Epidermal melanocyte (primary cell): ENCODE results near the gene STK39.

Experiments
- DNase-seq: peaks from one replicate; pipeline ENCODE4 v3.0.0; 2011; ENCODE audit warnings: low spot score; ENCODE audit not compliant: insufficient read length

Gene STK39

DNA sequence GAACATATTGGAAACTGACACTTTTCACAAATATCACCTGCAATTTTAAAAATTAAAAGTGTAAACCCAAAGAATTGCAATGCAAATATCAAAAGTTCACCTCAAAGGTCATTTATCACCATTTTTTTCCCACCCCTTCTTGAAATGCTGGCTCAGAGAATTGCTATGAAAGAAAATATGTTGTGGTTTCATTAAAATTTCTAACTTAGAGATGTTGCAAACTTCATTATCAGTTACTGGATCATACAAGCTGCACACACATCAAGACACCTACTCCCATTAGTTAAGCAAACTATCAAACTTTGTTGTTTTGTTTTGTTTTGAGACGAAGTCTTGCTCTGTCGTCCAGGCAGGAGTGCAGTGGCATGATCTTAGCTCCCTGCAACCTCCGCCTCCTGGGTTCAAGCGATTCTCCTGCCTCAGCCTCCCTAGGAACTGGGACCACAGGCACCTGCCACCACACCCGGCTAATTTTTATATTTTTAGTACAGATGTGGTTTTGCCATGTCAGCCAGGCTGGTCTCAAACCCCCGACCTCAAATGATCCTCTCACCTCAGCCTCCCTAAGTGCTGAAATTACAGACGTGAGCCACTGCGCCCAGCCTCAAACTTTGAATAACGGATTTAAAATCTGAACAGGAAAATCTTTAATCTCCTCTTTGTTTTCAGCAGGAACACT, 37.0 kb downstream of the STK39 start:
- DNase-seq = no peak

DNA sequence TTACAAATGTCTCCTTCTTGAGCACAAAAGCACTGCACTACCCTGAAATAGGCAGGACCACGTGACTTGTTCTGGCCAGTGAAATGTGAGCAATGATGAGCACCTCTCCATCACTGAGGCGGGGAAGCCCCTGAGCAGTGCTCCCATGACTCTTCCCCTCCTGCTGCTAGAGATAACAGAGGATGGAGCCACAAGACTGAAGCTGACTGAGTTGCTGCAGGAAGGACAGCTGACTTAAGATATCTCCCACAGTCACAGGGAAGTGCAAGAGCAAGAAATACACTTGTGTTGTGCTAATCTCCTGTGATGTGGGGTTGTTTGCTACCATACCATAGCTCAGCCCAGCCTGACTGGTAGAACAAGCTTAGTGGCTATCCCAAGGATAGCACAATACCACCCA, 38.7 kb downstream of the STK39 start:
- DNase-seq = no peak

DNA sequence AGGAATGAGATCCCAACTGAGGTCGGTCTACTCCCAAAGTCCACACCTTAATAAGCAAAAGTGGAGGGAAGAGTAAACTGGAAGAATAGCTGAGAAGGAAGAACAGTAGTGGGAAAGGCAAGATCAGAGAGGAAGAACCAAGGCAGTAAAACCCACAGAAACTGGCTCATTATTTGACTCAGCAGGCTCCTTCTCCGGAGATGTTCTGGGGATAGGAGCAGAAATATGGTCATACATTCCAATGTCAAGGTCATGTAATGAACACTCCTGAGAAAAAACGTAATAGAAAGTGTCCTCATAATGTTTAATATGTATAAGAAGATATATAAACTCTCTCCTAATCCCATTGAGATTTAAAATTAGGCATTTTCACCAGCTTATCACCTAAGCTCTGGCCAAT, 39.5 kb downstream of the STK39 start:
- no peak for DNase-seq

DNA sequence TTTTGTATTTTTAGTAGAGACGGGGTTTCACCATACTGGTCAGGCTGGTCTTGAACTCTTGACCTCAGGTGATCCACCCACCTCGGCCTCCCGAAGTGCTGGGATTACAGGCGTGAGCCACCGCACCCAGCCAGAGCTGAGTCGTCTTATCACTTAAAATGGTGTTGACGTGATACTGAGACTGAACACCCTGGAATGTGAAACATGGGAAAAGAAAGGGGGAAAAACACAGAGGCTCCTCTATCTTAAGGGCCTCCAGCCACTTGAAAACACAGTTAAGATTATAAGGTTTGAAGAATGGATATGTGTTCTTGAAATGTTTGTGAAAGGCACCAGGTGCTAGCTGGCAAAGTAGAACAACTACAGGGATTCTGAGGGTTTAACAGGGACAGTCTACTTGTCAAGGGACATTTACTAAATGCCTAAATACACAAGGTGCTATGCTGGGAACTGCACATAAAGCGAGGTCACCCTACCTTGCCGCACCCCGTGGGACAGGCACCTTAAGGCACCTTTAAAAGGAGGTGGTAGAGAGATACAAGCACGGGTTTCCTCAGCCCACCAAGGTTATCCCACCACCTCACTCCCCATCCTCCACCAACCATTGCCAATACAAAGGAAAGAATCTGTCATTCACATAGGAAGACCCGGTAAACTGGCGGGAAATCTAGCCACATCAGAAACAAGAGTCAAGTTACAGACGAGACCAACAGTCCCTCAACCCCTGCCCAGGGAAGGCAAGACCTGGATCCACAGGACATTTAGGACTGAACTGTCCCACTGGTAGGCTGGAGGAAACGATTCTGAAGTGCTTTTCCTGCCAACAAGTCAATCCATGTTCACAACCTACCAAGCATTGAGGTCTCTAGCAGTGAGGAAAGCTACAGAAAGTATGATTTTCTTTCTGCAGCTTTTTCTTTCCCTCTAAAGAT, 43.4 kb downstream of the STK39 start:
- DNase-seq = no peak

DNA sequence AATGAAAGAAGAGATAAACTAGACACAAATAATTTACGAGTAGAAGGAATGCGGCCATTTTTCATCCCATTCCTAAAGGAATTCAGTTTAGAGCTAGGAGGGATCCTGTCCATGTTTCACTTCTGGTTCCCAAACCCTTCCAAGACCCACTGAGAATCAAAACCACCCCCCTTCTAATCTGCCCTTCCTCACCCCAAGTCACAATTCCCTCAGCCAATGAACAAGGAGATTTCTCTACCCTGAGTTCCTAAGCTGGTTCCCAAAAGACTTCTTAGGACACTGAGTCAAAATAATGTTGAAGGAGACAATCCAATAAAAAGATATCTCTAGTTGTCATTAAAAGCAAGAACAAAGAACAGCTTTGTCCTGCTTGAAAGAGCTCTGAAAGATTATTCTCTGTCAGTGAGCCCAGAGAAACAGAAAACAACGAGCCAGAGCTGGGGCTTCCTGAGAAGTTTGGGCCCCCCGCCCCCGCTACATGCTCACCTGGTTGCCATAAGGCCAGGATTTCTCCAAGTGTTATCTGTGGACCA, 45.7 kb downstream of the STK39 start:
- no peak for DNase-seq

DNA sequence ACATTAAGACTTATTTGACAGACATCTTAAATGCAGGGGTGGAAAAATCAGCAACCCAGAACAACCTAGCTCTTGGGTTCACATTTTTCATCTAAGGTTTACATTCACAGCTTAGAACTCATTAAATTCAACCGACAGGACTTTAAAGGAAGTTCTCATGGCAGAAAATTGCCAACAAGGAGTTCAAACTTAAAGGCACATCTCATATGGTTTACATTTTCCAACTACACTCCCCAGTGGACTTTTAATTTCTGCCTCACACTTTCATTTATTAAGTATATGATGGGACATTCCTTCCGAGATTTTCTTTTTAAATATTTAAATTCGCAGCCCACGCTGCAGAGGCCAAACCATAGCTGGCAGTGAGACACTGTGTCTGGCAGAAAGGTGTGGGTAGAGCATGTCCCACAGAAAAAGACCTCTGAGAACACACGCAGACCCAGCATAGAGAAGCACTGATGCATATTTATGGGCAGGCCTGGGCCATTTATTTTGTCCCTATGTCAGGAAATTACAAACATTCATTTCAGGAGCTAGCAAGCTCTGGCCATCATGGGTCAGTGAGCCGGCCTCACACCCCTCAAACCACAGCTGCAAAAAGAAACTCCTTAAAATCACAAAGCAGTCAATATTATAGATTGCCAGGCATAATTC, 46.3 kb downstream of the STK39 start:
- no peak for DNase-seq

DNA sequence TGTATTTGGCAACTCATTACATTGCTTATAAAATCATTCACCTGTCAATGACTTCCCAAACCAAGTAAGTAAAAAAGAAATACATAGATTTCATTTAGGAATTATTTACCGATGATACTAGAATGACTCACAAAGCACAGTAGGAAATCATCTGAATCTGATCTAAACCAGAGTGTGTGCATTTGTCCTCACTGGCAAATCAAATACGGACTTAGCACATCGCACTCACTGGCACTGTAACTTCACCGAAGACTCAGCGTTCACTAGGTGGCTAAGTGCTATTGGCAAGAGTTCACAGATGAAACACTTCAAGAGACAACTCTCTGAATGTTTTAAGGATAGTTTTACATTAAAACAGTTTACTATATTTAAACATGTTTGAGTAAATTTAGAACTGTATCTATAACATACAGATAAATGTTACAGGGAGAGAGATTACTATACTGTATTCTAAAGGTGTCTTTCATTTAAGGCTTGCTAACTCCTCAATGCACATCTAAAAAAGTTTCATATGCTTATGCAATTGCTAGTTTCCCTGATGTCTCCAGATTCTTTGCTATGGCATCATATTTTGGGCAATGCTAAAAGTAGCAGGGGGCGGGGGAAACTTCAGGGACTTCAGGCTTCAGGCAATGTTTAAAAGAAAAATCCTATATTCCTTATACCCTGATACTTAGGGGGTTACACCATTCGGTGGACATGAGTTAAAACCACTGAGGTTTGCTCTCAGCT, 48.8 kb downstream of the STK39 start:
- no peak for DNase-seq

DNA sequence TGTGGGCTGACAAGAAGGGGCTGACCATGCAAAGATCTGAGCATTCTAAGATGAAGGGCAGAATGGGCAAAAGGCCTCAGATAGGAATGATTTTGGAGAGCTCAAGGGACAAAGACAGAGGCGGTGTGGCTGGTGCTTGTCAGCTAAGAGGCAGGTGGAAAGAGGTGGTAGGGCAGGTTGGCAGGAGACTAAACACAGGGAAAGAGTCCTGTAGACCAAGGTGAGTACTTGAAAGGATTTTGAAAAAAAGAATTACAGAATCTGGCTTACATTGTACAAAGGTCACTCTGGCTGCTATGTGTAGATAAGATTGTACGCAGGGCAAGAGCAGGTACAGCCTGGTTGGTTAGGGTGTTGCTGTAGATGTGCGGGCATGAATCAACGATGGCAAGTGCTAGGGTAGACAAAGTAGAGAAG, 50.6 kb downstream of the STK39 start:
- DNase-seq = no peak

DNA sequence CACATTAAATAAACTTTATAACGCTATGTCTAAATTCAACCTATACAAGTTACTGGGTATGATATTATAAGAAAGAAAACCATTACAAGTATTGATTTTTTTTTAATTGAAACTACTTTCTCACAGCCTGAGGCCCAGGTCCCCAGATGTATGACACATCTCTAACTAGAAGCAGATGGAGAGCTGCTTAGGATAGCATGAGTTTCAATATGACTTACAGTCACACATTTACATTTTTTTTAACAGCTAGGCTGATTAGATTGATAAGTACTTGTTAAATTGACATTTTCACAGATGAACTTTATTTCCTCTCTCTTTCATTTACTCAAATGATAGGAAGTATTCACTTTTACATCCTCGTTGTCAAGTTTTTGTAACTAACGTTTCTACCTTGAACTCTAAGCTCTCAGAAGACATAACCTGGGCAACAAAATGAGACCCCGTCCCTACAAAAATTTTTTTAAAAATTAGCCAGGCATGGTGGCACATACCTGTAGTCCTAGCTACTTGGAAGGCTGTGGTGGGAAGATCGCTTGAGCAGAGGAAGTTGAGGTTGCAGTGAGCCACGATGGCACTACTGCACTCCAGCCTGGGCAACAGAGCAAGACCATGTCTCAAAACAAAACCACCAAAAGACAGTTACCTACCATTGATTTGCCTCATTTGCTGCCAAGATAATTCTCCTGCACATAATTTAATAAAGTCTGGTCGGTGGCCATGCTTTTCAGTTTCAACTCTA, 52.4 kb downstream of the STK39 start:
- DNase-seq = no peak

DNA sequence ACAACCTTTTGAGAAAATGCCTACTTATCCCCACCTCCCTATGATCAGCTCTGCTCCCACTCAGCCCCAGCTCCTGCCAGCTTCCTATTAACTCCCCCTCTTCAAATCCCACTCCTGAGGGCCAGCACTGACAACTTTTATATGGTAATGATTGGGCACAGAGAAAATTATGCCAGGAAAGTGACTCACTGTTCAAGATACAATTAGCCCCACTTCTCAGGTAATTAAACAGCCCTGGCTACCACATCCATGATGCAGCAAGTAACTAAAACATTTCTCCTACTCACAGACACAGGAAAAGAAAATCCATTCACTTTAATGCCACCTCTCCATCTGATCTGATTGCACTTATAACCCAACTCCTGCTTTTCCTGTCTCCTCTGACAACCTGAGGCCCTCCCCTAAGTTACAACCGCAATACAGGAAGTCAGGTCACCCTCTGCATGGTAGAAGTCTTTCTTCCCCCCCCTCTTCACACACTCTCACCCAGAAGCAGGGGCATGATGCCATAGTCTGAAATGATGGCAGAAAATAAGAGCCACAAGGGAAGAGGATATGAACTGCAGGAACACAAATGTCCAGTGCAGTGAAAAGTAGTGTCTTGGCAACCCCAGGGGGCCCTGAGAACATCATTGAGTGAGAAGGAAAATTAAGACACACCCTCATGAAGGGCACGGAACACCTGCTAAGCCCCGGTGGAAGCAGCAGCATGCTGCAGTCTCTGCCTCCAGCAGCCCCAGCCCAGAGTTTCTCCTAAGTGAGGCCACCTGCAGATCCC, 54.4 kb downstream of the STK39 start:
- no peak for DNase-seq

DNA sequence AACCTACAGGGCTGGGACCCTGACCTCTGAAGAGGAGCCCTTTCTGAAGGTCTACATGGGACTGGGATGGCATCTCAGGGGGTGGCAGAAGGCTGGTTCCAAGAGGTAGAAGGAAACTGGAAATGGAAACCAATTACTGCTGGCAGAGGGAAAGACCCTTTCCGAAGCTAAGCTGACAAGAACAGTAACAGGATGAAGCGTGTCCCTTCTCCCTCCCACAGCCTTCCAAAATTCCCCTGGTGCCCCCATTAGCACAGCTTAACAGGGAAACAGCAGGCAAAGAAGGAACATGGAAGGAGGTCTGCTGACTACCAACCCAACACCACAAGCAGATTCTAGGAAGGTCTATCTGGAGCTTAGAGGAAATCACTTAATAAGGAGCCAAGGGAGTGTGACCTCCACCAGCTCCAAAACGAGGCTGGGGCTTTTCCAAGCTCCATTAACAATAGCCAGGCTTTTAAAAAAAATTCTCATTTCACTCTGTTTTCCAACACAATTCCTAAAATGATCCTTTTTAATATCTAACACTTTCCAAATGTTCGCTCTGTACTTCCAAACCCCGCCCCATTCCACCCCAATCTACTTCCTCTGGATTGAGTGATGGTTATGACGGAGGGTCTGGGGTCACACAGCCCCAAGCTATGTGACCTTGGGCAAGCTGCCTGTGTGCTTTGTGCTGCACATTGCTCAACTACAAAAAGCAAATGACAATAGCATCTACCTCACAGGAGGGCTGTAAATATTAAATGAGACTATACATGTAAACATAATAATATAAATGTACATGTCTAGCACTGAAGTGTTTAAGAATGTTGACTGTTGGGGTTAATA, 55.2 kb downstream of the STK39 start:
- DNase-seq = no peak

DNA sequence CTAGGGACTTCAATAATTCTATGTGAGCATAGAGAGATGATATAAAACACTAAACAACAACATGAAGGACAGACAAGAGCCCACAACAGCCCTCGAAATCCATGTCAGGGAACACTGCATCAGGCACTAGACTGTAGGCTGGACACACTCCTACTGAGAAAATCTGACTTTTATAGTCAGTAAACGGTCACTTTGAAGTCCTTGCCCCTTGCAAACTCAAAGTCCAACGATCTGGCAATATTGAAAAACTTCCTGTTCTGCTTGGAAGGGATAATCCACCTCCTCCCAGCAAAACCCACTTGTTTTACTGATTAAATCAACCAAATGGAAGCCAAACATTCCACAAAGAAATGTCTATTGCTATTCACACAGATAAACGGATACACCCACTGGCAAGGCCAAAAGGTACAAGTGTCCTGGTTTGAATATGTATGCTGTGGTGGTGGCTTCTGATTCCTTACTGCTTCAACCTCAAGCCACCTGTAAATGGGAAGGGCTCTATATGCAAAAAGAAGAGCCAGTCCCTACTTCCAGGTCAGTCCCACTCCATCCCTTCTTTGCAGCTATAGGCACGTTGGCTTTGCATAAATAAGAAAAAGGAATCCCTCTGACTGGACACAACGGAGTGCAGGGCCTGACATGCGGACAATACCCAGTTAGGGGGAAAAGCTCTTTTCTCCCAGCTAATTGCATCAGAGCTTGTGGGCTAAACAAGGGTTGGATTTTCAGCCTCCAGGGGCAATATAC, 56.6 kb downstream of the STK39 start:
- no peak for DNase-seq

DNA sequence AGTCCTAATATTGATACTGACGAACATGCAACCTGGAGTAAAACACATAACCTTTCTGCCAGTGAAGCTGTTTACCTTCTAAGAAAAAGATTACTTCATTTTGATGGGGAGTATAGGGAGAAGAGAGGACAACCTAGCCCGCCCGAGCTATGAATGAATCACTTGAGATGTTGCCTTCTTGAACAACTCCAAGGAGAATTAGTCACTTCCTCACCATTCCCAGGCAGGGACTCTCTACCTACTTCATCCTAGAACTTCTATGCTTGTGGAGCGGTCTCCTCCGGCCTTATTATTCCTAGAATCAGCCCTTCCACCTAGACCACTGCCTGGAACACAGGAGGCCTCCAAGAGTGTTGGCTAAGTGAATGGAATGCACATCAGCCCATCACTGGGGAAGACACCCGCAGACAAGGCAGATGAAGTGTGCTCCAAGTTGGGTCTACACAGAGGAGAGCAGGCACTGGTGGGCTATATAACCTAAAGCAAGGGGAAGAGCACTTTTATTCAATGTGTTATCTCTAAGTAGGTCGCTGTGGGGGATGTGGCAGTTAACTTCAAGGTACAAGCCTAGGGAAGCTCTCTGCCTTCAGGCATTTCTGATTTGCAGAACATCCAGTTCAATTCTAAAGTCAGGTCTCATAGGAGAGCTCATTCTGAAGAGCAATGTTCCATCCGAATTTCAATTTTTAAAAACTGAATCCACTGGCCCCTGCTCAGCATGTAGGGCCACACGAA, 57.4 kb downstream of the STK39 start:
- no peak for DNase-seq

DNA sequence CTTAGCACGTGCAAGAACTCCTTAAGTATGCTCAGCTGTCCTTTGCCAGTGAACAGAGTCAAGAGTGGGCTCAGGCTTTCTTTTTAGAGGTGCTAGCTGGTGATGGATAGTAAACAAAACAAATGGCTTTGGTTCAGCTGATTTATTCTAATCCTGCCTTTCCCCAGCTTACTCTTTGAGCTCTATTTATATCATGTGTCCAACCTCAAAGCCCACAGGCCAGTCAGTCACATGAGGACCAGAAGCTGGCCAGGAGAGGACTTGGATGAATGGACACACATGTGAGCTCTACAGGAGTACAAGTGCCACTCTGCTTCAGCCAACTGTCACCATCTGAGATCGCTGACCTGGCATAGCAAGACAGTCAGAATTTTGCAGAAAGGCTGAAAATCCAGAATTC, 59.4 kb downstream of the STK39 start:
- DNase-seq = no peak

DNA sequence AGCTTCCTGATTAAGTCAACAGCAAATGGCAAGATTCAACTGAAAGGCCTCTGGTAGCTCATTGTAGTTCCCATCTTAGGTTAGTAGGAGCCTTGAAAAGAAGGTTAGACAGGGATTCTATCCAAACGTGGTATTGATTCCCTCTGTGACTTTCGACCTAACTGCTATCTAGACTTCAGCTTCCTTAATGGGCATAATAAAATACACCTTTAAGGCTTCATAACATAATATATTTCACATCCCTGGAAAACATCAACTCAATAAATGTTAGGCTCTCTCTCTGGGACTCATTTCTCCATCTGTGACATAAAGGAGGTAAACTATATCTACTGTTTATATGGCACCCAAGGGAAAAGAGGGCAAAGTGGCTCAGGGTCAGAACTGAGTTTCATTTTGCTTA, 60.9 kb downstream of the STK39 start:
- DNase-seq = no peak

DNA sequence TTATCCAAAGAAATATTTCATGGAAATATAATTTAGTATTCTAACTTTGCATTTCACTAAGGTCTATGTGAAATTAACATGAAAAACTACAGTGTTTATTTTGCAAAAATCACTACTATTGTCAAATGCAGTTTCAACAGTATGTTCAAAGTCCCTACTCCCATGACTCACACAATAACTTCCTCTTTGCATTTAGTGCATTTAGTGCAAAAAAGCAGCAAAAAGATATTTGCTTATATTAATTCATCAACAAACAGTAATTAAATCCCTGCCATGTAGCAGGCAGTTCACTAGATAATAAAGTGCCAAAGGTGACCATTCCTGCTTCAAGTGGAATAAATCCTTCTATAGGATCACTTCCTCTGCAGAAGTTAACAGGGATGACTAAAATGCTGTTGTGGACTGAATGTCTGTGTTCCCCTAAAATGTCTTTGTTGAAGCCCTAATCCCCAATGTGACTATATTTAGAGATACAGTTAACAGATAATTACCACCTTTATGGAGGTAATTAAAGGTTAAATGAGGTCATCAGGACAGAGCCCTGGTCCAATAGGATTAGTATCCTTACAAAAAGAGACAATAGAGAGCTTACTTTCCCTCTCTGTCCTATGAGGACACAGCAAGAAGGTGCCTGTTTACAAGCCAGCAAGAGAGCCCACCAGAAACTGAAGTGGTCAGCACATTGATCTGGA, 61.7 kb downstream of the STK39 start:
- no peak for DNase-seq
